Astrocyte of the spinal cord (primary cell): ENCODE data around the gene PACS2.

Experiments used
- DNase-seq: peaks from one replicate; pipeline ENCODE4 v3.0.0; 2011; ENCODE audit warnings: low read depth, low spot score
- H3K4me3 ChIP-seq: 2 replicates; pipeline ENCODE4 v1.5.1; 2011; ENCODE audit warnings: low read depth, mild to moderate bottlenecking, low read length, moderate library complexity
- in situ Hi-C: cut with HindIII; loops from 2 replicates; pipeline ENCODE4 v1.10.0; 2017; ENCODE audit warnings: low sequenced_read_pairs
- TF ChIP-seq, protein P1 (sequence below): IDR thresholded peaks from 2 replicates; pipeline ENCODE4 v1.5.1; 2012; ENCODE audit warnings: low read depth, mild to moderate bottlenecking, low read length, inconsistent platforms

PACS2 gene

GRCh38 chr14:105328070-105328677 lies 13.6 kb downstream of the PACS2 start:
- no peak for DNase-seq
- TF ChIP-seq, protein P1, sequence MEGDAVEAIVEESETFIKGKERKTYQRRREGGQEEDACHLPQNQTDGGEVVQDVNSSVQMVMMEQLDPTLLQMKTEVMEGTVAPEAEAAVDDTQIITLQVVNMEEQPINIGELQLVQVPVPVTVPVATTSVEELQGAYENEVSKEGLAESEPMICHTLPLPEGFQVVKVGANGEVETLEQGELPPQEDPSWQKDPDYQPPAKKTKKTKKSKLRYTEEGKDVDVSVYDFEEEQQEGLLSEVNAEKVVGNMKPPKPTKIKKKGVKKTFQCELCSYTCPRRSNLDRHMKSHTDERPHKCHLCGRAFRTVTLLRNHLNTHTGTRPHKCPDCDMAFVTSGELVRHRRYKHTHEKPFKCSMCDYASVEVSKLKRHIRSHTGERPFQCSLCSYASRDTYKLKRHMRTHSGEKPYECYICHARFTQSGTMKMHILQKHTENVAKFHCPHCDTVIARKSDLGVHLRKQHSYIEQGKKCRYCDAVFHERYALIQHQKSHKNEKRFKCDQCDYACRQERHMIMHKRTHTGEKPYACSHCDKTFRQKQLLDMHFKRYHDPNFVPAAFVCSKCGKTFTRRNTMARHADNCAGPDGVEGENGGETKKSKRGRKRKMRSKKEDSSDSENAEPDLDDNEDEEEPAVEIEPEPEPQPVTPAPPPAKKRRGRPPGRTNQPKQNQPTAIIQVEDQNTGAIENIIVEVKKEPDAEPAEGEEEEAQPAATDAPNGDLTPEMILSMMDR, result no peak
- in situ Hi-C loops, result no loop called here
- no peak overlapping the region for H3K4me3 ChIP-seq

GRCh38 chr14:105328678-105329390 lies 14.3 kb downstream of the PACS2 start:
- H3K4me3 ChIP-seq, result no peak overlapping the region
- TF ChIP-seq, protein P1, result no peak
- in situ Hi-C loops, result no loop called here
- no peak for DNase-seq

DNA sequence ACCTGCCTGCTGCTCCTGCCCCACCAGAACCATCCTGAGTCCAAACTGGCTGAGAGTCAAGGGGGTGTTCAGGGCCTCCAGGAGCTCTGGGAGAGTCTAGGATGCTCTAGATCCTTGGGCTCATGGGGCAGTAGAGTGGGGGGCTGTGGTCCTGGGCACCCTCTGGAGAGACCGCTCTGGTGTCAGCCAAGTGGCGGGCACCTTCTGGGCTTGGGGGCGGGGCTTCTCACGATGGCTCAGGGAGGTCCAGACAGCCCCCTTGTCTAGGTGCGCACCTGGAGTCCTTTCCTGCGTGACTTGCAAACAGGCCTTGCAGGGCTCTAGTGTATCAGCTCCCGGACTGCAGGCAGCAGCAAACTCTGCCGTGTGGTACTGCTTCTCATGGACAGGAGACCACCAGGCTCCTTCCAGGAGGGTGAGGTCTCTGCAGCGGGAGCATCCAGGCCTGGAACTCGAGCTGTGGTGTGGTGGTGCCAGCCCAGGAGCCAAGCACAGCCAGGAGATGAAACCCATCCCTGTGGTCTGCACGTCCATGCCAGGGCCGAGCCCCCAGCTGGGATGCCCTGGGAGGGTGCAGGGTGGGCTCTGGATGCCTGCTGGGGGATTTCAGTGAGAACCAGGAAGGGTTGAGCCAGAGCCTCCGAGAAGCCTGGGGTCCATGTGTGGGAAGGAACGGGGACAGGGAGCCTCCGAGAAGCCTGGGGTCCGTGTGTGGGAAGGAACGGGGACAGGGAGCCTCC lies 15.0 kb downstream of the PACS2 start:
- no peak for DNase-seq
- TF ChIP-seq, protein P1, result no peak
- in situ Hi-C loops, result no loop called here
- H3K4me3 ChIP-seq, result no peak overlapping the region

DNA sequence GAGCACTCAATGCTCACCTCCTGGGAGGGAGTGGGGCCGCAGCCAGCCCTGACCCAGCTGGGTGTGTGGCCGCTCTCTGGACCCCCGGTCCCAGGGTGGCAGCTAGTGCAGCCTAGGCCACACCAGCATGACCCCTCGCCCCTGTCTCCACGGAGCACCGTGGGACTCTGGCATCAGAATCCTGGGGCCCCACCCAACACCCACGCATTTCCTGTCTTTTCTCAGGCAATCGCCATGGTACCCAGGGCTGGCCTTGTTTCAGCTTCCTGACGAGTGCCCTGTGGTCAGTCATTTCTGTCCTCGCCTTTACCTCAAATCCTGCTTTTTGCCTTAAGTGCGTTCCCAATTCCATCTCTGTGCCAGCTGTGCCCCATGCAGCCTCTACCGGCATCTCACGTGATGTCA lies 15.9 kb downstream of the PACS2 start:
- in situ Hi-C loops, result no loop called here

DNA sequence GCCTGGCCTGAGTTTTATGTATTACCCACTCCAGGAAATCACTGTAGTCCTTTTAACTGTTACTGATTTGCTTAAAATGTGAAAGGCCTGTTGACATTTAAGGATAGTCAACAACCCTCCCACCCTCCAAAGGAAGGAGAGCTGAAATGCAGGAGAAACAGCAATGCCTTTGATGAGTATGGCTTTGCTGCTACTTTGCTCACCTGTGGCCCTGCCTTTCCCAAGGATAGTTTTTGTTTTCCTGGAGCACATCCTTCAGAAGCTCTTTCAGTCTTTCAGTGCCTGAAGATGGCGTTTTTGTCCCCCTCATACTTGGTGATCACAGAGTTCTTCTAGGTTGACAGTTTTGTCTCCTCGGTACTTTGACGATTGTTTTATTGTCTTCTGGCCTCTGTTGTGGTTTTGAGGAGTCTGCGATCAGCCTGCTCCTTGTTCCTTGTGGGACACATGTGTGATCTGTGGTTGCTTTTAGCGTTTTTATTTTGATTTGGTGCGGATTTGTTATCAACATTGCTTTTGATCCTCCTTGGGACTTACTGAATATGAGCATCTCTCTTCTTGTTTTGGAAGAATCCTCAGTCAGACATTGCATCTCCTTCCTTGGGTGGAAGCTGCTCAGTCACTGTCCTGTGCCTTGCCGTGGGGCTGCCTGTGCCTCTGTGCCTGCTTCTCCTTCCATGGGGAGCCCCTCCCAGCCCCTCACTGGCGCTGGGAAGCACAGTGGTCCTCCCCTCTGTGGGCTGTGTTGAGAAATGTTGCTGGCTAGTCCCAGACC lies 17.2 kb downstream of the PACS2 start:
- in situ Hi-C loops, result no loop called here
- H3K4me3 ChIP-seq, result no peak overlapping the region
- TF ChIP-seq, protein P1, result no peak
- DNase-seq, result no peak

More for the DNA sequence above, 15.9 kb downstream of the PACS2 start:
- TF ChIP-seq, protein P1, result no peak
- peak; percentile 40 for DNase-seq
- no peak overlapping the region for H3K4me3 ChIP-seq

DNA sequence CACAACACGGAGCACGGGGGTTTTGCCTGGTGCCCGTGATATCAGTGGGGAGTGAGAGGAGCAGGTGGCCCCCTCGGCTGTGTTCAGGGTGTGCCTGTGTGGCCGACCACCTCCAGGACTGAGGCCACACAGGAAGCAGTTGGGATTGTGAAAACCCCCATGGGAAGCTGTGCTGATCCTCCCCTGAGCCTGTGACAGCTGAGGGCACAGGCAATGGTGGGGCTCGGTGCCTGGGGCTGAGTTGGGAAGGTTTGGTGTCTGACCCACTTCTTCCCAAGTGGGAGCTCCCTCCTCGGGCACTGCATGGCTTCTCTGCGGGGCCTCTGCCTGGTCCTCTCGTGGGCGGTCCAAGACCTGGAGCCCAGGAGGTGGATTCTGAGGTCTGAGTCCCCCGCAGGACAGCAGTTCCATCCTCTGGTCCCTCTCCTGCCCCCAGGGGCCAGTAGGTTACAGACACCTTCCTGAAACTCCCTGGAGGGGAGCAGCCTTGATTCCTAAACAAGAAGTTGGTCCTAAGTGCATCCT lies 17.9 kb downstream of the PACS2 start:
- in situ Hi-C loops, result no loop called here
- H3K4me3 ChIP-seq, result no peak overlapping the region

More for the DNA sequence above, 17.9 kb downstream of the PACS2 start:
- TF ChIP-seq, protein P1, result no peak
- no peak for DNase-seq
